ENCODE results near the gene CCDC186.

Gene CCDC186

GRCh38 chr10:114110174-114110972 lies 63.6 kb downstream of the CCDC186 start:
- H3K36me3 ChIP-seq (replicated peaks) = no peaks in the 10 kb centered on the region
- DNase-seq = no peak
- no peak overlapping the region for H3K4me3 ChIP-seq (ENCODE audit: low read depth, low read length)
- H3K27me3 ChIP-seq (replicated peaks) = no peaks in the 10 kb centered on the region
- in situ Hi-C loops (cut with HindIII; ENCODE audit: low pct_ligation_motif_present, low sequenced_read_pairs) = loop anchor here (25.0 kb wide), 1 partner anchor 323 kb away; no protein-coding TSS in a partner anchor
- no peak overlapping the region for H3K27ac ChIP-seq
- peak; percentile 44 for TF ChIP-seq CTCF (IDR thresholded peaks at IDR 0.05; ENCODE audit: low read depth, low read length, missing control alignments)

GRCh38 chr10:114103284-114103683 lies 70.7 kb downstream of the CCDC186 start:
- TF ChIP-seq CTCF (IDR thresholded peaks at IDR 0.05; ENCODE audit: low read depth, low read length, missing control alignments) = peak; percentile 50
- DNase-seq = peak; percentile 42
- Histone ChIP-seq H3K4me3 (ENCODE audit: low read depth, low read length) (no peak overlapping the region), H3K27ac (no peak overlapping the region), H3K27me3 (replicated peaks) (no peaks in the 10 kb centered on the region), H3K36me3 (replicated peaks) (no peaks in the 10 kb centered on the region)
- in situ Hi-C loops (cut with HindIII; ENCODE audit: low pct_ligation_motif_present, low sequenced_read_pairs) = loop anchor here (25.0 kb wide), 1 partner anchor 316 kb away; no protein-coding TSS in a partner anchor

GRCh38 chr10:114102256-114102655 lies 71.7 kb downstream of the CCDC186 start:
- Histone ChIP-seq H3K36me3 (replicated peaks) (no peaks in the 10 kb centered on the region), H3K4me3 (ENCODE audit: low read depth, low read length) (no peak overlapping the region), H3K27ac (no peak overlapping the region), H3K27me3 (replicated peaks) (no peaks in the 10 kb centered on the region)
- no peak for TF ChIP-seq CTCF (IDR thresholded peaks at IDR 0.05; ENCODE audit: low read depth, low read length, missing control alignments)
- in situ Hi-C loops (cut with HindIII; ENCODE audit: low pct_ligation_motif_present, low sequenced_read_pairs) = loop anchor here (25.0 kb wide), 1 partner anchor 315 kb away; no protein-coding TSS in a partner anchor
- DNase-seq = no peak

- H3K36me3 ChIP-seq (replicated peaks) = no peaks in the 10 kb centered on the region
- peak; percentile 49 for DNase-seq
- TF ChIP-seq CTCF (IDR thresholded peaks at IDR 0.05; ENCODE audit: low read depth, low read length, missing control alignments) = no peak
- H3K27ac ChIP-seq = no peak overlapping the region
- H3K4me3 ChIP-seq (ENCODE audit: low read depth, low read length) = peak overlapping the region; percentile 37
- H3K27me3 ChIP-seq (replicated peaks) = no peaks in the 10 kb centered on the region
- in situ Hi-C loops (cut with HindIII; ENCODE audit: low pct_ligation_motif_present, low sequenced_read_pairs) = loop anchor here (25.0 kb wide), 1 partner anchor 314 kb away; no protein-coding TSS in a partner anchor
Measured at GRCh38 chr10:114100848-114101741, 72.9 kb downstream of the CCDC186 start.

- H3K27ac ChIP-seq = no peak overlapping the region
- in situ Hi-C loops (cut with HindIII; ENCODE audit: low pct_ligation_motif_present, low sequenced_read_pairs) = no loop called here
- H3K4me3 ChIP-seq (ENCODE audit: low read depth, low read length) = no peak overlapping the region
- no peaks in the 10 kb centered on the region for H3K27me3 ChIP-seq (replicated peaks)
- no peak for DNase-seq
- TF ChIP-seq CTCF (IDR thresholded peaks at IDR 0.05; ENCODE audit: low read depth, low read length, missing control alignments) = no peak
- H3K36me3 ChIP-seq (replicated peaks) = no peaks in the 10 kb centered on the region
Measured at GRCh38 chr10:114096864-114097263, 77.1 kb downstream of the CCDC186 start.
